ENCODE results near the gene SNX17. TPM values are rescaled to one million over a fixed set of nuclear protein-coding genes. Genes with fewer than 3 reads are reported as not detected.
A peak's percentile ranks its signal among the peaks of the same experiment; 100 is the strongest.

The SNX17 gene
- total RNA-seq, 1 experiment from 2014 or later = 116 TPM

DNA sequence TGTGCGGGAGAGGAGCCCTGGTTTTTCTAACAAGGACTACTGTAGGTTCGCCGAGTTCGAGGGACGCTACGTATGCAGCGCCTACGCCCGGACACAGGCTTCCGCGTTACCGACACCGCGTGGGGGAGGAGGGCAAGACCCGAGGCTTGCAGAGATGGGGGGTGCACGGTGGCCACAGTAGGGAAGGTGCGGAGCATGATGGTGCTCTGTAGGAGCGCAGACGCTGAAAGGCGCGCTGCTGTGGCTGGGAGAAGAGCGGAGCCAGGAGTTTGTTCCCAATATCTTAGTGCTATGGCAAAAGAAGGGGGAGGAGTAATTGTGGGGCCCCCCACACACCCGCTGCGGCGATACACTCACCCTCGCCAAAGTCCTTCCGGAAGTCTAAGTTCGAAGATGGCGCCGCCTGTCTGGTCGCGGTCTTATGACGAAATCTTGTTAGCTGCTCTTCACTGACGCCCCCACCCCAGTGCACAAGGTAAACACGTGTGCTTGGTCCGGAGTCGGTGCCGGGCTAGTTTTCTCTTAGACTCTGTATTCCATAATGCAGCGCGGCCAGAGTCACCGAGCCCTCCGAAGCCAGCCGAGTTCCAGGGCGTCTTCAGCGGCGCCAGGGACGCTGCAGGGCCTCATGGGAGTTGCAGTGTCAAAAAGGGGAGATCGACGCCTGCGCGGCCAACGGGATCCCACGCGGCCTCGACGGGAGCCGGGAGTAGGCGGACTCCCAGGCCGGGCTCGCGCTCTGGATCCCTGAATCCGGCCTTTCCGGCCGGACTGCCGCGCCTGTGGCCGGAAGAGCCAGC is 13.8 kb upstream of the SNX17 start, which contains the start of gene GTF3C2:
GTF3C2 (minus strand) TSS at position 383 of the 800 bp plus-strand sequence. CDS start 13,210 bp downstream, outside the sequence.
- BruUV-seq (replicated peaks) = TSS peak; percentile 70
- CTCF ChIA-PET = no interaction called here
- no peaks in the 10 kb centered on the region; the same call in 1 of the 2 replicates for H3K36me3 ChIP-seq (ENCODE audit: control insufficient read depth, insufficient read depth, low read length)

More for the DNA sequence above, 13.8 kb upstream of the SNX17 start, which contains the start of gene GTF3C2:
- no peaks in the 10 kb centered on the region for H3K27me3 ChIP-seq (ENCODE audit: control insufficient read depth, insufficient read depth, low read length)
- peak; percentile 95 for ATAC-seq
- H3K9me3 ChIP-seq (ENCODE audit: control insufficient read depth, insufficient read depth, low read depth, low read length) = no peaks in the 10 kb centered on the region
- in situ Hi-C loops (cut with HindIII; ENCODE audit: low pct_unique_long_range_greater_than_20kb, low sequenced_read_pairs) = no loop called here
- H3K27ac ChIP-seq (ENCODE audit: low read length) = peak within 1 kb of the TSS; percentile 93
- POLR2A ChIA-PET = interaction anchor here (0.6 to 0.8 kb wide), 2 partner anchors 9 to 10 kb away, joined by 5 read pairs; no protein-coding TSS in a partner anchor
- TF ChIP-seq TCF7L2 (IDR thresholded peaks at IDR 0.05; ENCODE audit: low read depth, low read length) = peak; percentile 44; the same call in 1 of the 2 replicates
- TF ChIP-seq SIN3A (IDR thresholded peaks at IDR 0.05; ENCODE audit: borderline replicate concordance, insufficient read depth, low read depth, low read length) = peak; percentile 70; the same call in 1 of the 2 replicates
- TF ChIP-seq REST (IDR thresholded peaks at IDR 0.05; ENCODE audit: insufficient read depth in 1 of 2, low read depth in 2 of 2, low read length in 1 of 2) = no peak
- TF ChIP-seq CTCF (IDR thresholded peaks at IDR 0.05) = no peak
- peak; percentile 67 for TF ChIP-seq POLR2AphosphoS5 (IDR thresholded peaks at IDR 0.05; ENCODE audit: low read depth, low read length)
- intact Hi-C loops (cut with micrococcal nuclease; ENCODE audit: unreplicated experiment) = no loop called here
- peak within 1 kb of the TSS; percentile 62 to 99 for H3K4me3 ChIP-seq (ENCODE audit: low read depth in 2 of 2, low read length in 2 of 2)
- H3K4me1 ChIP-seq (ENCODE audit: control insufficient read depth, insufficient read depth, low read length) = peaks cover 19% of the 10 kb centered on the region
- peak; percentile 91 for DNase-seq (ENCODE audit: low read depth, low spot score)
